Thyroid gland (tissue), 4 donors: ENCODE data around the gene OGFR.

Experiments used
- POLR2A ChIP-seq, 2 donors: fragments of 450-650 bp; IDR thresholded peaks; one replicate each; pipeline ENCODE4 v1.6.1; 2017; ENCODE audit warnings: antibody characterized with exemption in 2 of 2, mild to moderate bottlenecking in 2 of 2, moderate library complexity in 1 of 2
- TF ChIP-seq, protein P1 (sequence below), 6 experiments: fragments of 200-600 bp in 3 of 6; fragments of 450-650 bp in 3 of 6; sonication (generic) in 3 of 6; IDR thresholded peaks; one replicate each; pipeline ENCODE4 v1.5.1; 2016 to 2019; ENCODE audit warnings: antibody characterized with exemption in 6 of 6, mild to moderate bottlenecking in 2 of 6, inconsistent platforms in 1 of 6, moderate library complexity in 1 of 6

DNA sequence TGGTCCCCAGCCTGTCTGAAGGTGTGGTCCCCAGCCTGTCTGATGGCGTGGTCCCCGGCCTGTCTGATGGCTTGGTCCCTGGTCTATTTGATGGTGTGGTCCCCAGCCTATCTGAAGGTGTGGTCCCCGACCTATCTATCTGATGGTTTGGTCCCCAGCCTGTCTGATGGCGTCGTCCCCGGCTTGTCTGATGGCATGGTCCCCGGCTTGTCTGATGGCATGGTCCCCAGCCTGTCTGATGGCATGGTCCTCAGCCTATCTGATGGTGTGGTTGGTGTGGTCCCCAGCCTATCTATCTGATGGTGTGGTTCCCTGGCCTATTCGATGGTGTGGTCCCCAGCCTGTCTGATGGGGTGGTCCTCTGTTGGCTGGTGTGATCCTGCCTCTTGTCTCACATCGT lies 26.6 kb upstream of the OGFR start:
- no peak for TF ChIP-seq POLR2A (IDR thresholded peaks at IDR 0.05)
- TF ChIP-seq, protein P1, sequence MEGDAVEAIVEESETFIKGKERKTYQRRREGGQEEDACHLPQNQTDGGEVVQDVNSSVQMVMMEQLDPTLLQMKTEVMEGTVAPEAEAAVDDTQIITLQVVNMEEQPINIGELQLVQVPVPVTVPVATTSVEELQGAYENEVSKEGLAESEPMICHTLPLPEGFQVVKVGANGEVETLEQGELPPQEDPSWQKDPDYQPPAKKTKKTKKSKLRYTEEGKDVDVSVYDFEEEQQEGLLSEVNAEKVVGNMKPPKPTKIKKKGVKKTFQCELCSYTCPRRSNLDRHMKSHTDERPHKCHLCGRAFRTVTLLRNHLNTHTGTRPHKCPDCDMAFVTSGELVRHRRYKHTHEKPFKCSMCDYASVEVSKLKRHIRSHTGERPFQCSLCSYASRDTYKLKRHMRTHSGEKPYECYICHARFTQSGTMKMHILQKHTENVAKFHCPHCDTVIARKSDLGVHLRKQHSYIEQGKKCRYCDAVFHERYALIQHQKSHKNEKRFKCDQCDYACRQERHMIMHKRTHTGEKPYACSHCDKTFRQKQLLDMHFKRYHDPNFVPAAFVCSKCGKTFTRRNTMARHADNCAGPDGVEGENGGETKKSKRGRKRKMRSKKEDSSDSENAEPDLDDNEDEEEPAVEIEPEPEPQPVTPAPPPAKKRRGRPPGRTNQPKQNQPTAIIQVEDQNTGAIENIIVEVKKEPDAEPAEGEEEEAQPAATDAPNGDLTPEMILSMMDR (IDR thresholded peaks at IDR 0.05): no peak
